Muscle of leg (tissue), 11 donors: ENCODE data around the gene TMEM259. TPM values are rescaled to one million over a fixed set of nuclear protein-coding genes. Genes with fewer than 3 reads are reported as not detected.

Source experiments
- DNase-seq: peaks from one replicate; pipeline ENCODE4 v3.0.0; 2013
- H3K27ac ChIP-seq: one replicate; pipeline ENCODE4 v1.5.1; 2013; ENCODE audit warnings: mild to moderate bottlenecking, low read length, control low read depth
- H3K27me3 ChIP-seq: one replicate; pipeline ENCODE4 v1.6.1; 2013; ENCODE audit warnings: low read length; ENCODE audit not compliant: control insufficient read depth, insufficient read depth
- H3K36me3 ChIP-seq: one replicate; pipeline ENCODE4 v1.6.1; 2013; ENCODE audit warnings: low read length; ENCODE audit not compliant: control insufficient read depth, insufficient read depth
- H3K4me1 ChIP-seq: one replicate; pipeline ENCODE4 v1.6.1; 2013; ENCODE audit warnings: low read length; ENCODE audit not compliant: control insufficient read depth, insufficient read depth
- H3K4me3 ChIP-seq: one replicate; pipeline ENCODE4 v1.5.1; 2013; ENCODE audit warnings: low read length, control low read depth
- H3K9me3 ChIP-seq: replicated peaks from 2 replicates; pipeline ENCODE4 v1.6.1; 2013; ENCODE audit warnings: low read depth, low read length; ENCODE audit not compliant: control insufficient read depth
- WGBS: methylation state at CpG from one replicate; pipeline ENCODE4 v1.1.5; 2013; ENCODE audit warnings: missing lambda C conversion rate; ENCODE audit not compliant: insufficient coverage; 5-methylcytosine and 5-hydroxymethylcytosine counted together
- polyA plus RNA-seq, 8 donors: library from polyadenylated mRNA; unstranded; fragments of 120-200 nt; gene quantifications; one replicate each; pipeline versions ENCODE4 v1.2.1 to v1.2.3, GENCODE V29; 2013; ENCODE audit warnings: inconsistent platforms in 1 of 8, low replicate concordance in 1 of 8; ENCODE audit not compliant: insufficient read length in 8 of 8, insufficient read depth in 1 of 8
- total RNA-seq: library from RNA; stranded (reverse); fragments of 120-200 nt; gene quantifications from one replicate; pipeline ENCODE4 v1.2.4, GENCODE V29; 2013

TMEM259 gene
- total and polyA plus RNA-seq, 9 donors, result 60.5 to 115 (median 83.1) TPM

- no peak overlapping the region for H3K4me3 ChIP-seq
- H3K36me3 ChIP-seq, result no peaks in the 10 kb centered on the region
- no peak overlapping the region for H3K27ac ChIP-seq
- H3K4me1 ChIP-seq, result peaks cover 9% of the 10 kb centered on the region
- DNase-seq, result no peak
- WGBS, result 83% methylated on average over 4 of the region's 4 CpGs
- H3K27me3 ChIP-seq, result peaks cover 49% of the 10 kb centered on the region
- no peaks in the 10 kb centered on the region for H3K9me3 ChIP-seq
Observed at GRCh38 chr19:1002600-1002999, 18.3 kb downstream of the TMEM259 start.

GRCh38 chr19:1001538-1002166, 19.3 kb downstream of the TMEM259 start:
- Histone ChIP-seq H3K4me1 (peaks cover 9% of the 10 kb centered on the region), H3K9me3 (no peaks in the 10 kb centered on the region), H3K27ac (no peak overlapping the region), H3K4me3 (no peak overlapping the region), H3K36me3 (no peaks in the 10 kb centered on the region), H3K27me3 (peaks cover 59% of the 10 kb centered on the region)
- 1% methylated on average over 14 of the region's 20 CpGs for whole genome bisulfite sequencing
- DNase-seq, result no peak

- peaks cover 17% of the 10 kb centered on the region for H3K4me1 ChIP-seq
- no peak overlapping the region for H3K4me3 ChIP-seq
- peaks cover 67% of the 10 kb centered on the region for H3K27me3 ChIP-seq
- no peaks in the 10 kb centered on the region for H3K9me3 ChIP-seq
- 2% methylated on average over 71 of the region's 73 CpGs for WGBS
- no peak for DNase-seq
- H3K36me3 ChIP-seq, result no peaks in the 10 kb centered on the region
- no peak overlapping the region for H3K27ac ChIP-seq
Observed at GRCh38 chr19:1000591-1001537, 20.1 kb downstream of the TMEM259 start.

GRCh38 chr19:1000095-1000494, 20.8 kb downstream of the TMEM259 start, which contains the start of gene GRIN3B:
TSS of gene GRIN3B (plus strand) at chr19:1000419. CDS start at chr19:1000438, 19 bp downstream.
- Histone ChIP-seq H3K4me3 (no peak within 1 kb of the TSS), H3K27ac (no peak within 1 kb of the TSS), H3K27me3 (peaks cover 74% of the 10 kb centered on the region), H3K9me3 (no peaks in the 10 kb centered on the region), H3K36me3 (no peaks in the 10 kb centered on the region), H3K4me1 (peaks cover 24% of the 10 kb centered on the region)
- WGBS, result under 1% methylated on average over 40 of the region's 43 CpGs
- no peak for DNase-seq

- Histone ChIP-seq H3K9me3 (no peaks in the 10 kb centered on the region), H3K27me3 (peaks cover 77% of the 10 kb centered on the region), H3K4me3 (no peak overlapping the region), H3K4me1 (peaks cover 28% of the 10 kb centered on the region), H3K36me3 (peaks cover 6% of the 10 kb centered on the region), H3K27ac (no peak overlapping the region)
- no peak for DNase-seq
- 31% methylated on average over 2 of the region's 3 CpGs for WGBS
Observed at GRCh38 chr19:999379-999719, 21.6 kb downstream of the TMEM259 start.

- WGBS, result 15% methylated on average over 5 of the region's 6 CpGs
- H3K36me3 ChIP-seq, result peaks cover 17% of the 10 kb centered on the region
Observed at GRCh38 chr19:998064-998463, 22.9 kb downstream of the TMEM259 start.

GRCh38 chr19:996051-996838, 24.7 kb downstream of the TMEM259 start:
- peaks cover 59% of the 10 kb centered on the region for H3K27me3 ChIP-seq
- no peaks in the 10 kb centered on the region for H3K9me3 ChIP-seq
- no peak overlapping the region for H3K4me3 ChIP-seq
- H3K4me1 ChIP-seq, result peaks cover 24% of the 10 kb centered on the region
- no peak overlapping the region for H3K27ac ChIP-seq
- no peak for DNase-seq
- peaks cover 29% of the 10 kb centered on the region for H3K36me3 ChIP-seq
- 5% methylated on average over 62 of the region's 64 CpGs for WGBS

More at GRCh38 chr19:998064-998463, 22.9 kb downstream of the TMEM259 start:
- no peak for DNase-seq
- no peak overlapping the region for H3K4me3 ChIP-seq
- no peaks in the 10 kb centered on the region for H3K9me3 ChIP-seq
- H3K27me3 ChIP-seq, result peaks cover 77% of the 10 kb centered on the region
- peaks cover 28% of the 10 kb centered on the region for H3K4me1 ChIP-seq
- no peak overlapping the region for H3K27ac ChIP-seq

- no peak for DNase-seq
Observed at GRCh38 chr19:995051-995827, 25.7 kb downstream of the TMEM259 start.

GRCh38 chr19:994516-994915, 26.4 kb downstream of the TMEM259 start:
- Histone ChIP-seq H3K4me3 (no peak overlapping the region), H3K27me3 (peaks cover 47% of the 10 kb centered on the region), H3K9me3 (no peaks in the 10 kb centered on the region), H3K4me1 (peaks cover 18% of the 10 kb centered on the region), H3K27ac (no peak overlapping the region), H3K36me3 (peaks cover 45% of the 10 kb centered on the region)
- no peak for DNase-seq
- whole genome bisulfite sequencing, result 84% methylated on average over 18 of the region's 18 CpGs

More at GRCh38 chr19:995051-995827, 25.7 kb downstream of the TMEM259 start:
- H3K27ac ChIP-seq, result no peak overlapping the region
- no peak overlapping the region for H3K4me3 ChIP-seq
- peaks cover 38% of the 10 kb centered on the region for H3K36me3 ChIP-seq
- H3K27me3 ChIP-seq, result peaks cover 53% of the 10 kb centered on the region
- peaks cover 18% of the 10 kb centered on the region for H3K4me1 ChIP-seq
- 69% methylated on average over 17 of the region's 26 CpGs for WGBS
- H3K9me3 ChIP-seq, result no peaks in the 10 kb centered on the region
